GM06990 (cell line): ENCODE measurements around the gene OTUD5.

ENCODE experiments used
- DNase-seq: peaks from one replicate; pipeline ENCODE4 v3.0.0-alpha.2; 2011; ENCODE audit not compliant: insufficient read length; ENCODE audit errors: extremely low read depth
- H3K27me3 ChIP-seq: replicated peaks from 2 replicates; pipeline ENCODE4 v1.6.0; 2011; ENCODE audit warnings: low read length; ENCODE audit not compliant: control insufficient read depth, insufficient read depth
- H3K36me3 ChIP-seq: 2 replicates; pipeline ENCODE4 v1.5.1; 2011; ENCODE audit warnings: low read length; ENCODE audit not compliant: control insufficient read depth, insufficient read depth
- H3K4me3 ChIP-seq: replicated peaks from 2 replicates; pipeline ENCODE4 v1.5.1; 2011; ENCODE audit warnings: low read depth, mild to moderate bottlenecking, control low read depth, low read length
- TF ChIP-seq, protein P1 (sequence below): IDR thresholded peaks from 2 replicates; pipeline ENCODE4 v1.5.1; 2011; ENCODE audit warnings: low read length, control low read depth, mild to moderate bottlenecking, inconsistent platforms; ENCODE audit not compliant: insufficient read depth, poor library complexity, severe bottlenecking

Gene OTUD5

DNA sequence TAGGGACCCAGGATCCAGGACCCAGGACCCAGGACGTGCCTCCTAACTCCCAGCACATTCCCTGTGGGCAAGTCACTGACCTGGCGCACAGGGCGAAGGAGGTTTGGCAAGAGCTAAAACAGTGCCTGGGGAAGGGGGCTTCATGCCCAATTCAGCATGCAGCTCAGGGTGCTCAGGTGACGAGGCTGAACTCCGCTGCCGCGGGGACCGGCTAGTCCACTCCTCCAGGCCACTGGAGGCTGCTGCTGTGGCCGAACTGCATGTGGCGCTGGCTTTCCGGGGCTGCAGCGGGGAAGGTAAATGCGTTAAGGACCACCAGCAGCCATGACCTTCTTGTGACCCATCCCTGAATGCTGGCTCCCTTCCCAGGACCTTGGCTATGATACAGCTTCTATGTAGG lies 33.6 kb downstream of the OTUD5 start:
- TF ChIP-seq, protein P1, sequence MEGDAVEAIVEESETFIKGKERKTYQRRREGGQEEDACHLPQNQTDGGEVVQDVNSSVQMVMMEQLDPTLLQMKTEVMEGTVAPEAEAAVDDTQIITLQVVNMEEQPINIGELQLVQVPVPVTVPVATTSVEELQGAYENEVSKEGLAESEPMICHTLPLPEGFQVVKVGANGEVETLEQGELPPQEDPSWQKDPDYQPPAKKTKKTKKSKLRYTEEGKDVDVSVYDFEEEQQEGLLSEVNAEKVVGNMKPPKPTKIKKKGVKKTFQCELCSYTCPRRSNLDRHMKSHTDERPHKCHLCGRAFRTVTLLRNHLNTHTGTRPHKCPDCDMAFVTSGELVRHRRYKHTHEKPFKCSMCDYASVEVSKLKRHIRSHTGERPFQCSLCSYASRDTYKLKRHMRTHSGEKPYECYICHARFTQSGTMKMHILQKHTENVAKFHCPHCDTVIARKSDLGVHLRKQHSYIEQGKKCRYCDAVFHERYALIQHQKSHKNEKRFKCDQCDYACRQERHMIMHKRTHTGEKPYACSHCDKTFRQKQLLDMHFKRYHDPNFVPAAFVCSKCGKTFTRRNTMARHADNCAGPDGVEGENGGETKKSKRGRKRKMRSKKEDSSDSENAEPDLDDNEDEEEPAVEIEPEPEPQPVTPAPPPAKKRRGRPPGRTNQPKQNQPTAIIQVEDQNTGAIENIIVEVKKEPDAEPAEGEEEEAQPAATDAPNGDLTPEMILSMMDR = no peak
- H3K27me3 ChIP-seq = no peaks in the 10 kb centered on the region
- peaks cover 4% of the 10 kb centered on the region for H3K36me3 ChIP-seq
- DNase-seq = no peak
- H3K4me3 ChIP-seq = no peak overlapping the region

DNA sequence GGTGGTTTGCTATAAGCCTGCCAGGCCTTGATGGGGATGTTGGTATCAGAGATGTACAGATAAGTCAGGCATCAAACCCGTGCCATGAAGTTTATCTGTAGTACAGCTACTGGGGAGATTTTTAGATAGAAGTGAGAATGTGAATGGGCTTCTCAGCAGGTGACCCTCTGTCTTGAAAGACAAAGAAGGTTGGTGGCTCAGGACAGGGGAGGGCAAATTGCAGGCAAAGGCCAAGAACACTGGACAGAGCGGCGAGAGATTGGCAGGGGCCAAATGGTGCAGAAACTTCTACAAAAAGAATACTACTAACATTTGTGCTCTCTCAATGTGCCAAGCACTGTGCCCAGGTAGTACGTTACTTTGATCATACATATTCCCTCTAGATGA lies 36.7 kb downstream of the OTUD5 start:
- H3K4me3 ChIP-seq = no peak overlapping the region
- no peaks in the 10 kb centered on the region for H3K27me3 ChIP-seq
- no peak for DNase-seq
- TF ChIP-seq, protein P1 = no peak
- peaks cover 3% of the 10 kb centered on the region for H3K36me3 ChIP-seq

DNA sequence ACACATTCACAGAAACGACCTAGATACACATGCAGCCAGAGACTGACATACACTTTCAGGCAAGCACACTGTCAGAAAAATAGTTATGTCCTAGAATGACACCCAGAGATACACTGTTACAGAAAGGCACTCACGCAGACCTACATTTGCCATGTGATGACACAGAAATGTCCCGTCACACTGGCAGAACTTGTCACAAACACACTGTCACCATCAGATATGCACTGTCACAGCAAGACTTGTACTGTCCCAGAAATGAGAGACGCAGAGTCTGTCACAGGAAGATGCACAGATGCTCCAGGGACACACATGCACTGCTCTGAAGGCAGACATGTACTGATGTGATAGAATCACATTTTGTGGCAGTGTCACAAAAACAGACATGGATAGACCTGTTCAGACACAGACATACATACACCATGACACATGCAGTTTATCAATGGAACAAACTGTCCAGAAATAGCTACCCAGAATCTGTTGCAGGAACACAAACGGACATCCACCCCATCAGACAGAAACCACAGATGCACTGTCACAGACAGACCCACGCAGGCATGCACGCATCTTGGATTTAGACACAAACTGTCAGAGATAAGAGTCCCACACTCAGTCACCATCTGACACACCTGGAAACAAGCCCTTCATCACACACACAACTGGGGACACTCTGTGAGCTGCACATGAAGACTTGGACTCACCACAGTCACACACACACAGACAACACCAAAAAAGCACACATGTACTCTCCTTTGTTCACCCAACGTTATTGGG lies 37.3 kb downstream of the OTUD5 start:
- Histone ChIP-seq H3K27me3 (no peaks in the 10 kb centered on the region), H3K36me3 (peaks cover 4% of the 10 kb centered on the region), H3K4me3 (peak overlapping the region; percentile 55)
- no peak for DNase-seq
- TF ChIP-seq, protein P1 = no peak

DNA sequence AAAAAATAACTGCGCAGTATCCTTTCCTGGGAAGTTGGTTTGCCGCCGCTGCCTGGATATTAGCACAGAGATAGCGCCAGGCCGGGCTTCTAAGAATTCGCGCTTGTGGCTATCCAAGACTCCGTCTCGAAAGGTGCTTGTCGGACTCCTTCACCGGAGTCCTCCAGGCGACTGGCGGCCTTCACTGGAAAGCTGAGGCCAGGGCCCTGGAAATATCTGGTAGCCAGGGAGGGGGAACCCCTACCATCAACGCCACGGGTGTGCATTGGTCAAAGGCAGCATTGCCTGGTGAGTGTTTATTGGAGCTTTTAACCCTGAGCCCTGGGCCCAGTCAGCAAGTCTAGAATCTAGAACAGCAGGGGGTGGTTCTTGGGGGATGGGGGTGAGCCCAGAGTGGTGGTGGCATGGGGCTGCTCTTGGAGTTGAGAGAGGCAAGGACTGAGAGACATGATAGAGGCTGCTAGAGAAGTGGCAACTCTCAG lies 38.0 kb downstream of the OTUD5 start:
- Histone ChIP-seq H3K36me3 (peaks cover 8% of the 10 kb centered on the region), H3K4me3 (peak overlapping the region; percentile 55), H3K27me3 (no peaks in the 10 kb centered on the region)
- TF ChIP-seq, protein P1 = no peak
- DNase-seq = no peak

DNA sequence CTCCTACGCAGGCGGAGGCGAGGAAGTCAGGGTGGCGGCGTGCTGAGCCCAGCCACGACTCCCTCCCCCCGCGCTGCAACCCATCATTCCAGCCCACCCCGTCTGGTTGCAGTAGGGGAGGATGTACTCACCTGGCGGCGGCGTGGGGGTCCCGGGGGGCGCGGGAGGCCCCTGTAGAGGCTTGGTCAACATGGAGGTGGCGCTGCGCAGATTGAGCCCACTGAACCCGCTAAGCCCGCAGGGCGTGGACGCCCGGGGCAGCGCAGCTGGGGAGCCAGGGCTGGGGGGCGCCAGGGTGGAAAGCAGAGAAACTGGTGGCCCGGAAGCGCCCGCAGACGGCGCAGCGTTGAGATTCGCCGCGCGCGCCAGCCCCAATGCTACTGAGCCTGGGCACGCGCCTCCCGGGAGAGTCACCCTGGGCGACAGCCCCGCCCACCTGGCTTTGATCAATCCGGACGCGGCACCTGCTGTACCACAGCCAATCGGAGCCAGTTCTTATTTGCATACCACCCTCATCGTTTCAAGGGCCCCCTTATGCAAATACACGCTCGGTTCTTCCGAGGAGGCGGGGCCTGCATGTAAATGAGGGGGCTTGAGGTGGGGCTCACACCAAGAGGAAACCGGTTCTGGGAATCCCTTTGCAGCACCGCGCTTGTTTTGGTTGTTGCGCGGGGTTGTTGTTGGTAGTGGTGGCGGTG lies 38.6 kb downstream of the OTUD5 start, which contains the start of gene PIM2:
Gene PIM2 (minus strand): TSS at position 382 of the 698 bp plus-strand sequence. CDS start 190 bp downstream, at position 192.
- Histone ChIP-seq H3K36me3 (peaks cover 13% of the 10 kb centered on the region), H3K4me3 (peak within 1 kb of the TSS; percentile 67), H3K27me3 (no peaks in the 10 kb centered on the region)
- TF ChIP-seq, protein P1 = no peak
- peak; percentile 92 for DNase-seq
